Neuronal stem cell (in vitro differentiated cells): ENCODE data around the gene CA5A.
"Not testable (repeated sequence)": the region's sequence is repeated elsewhere in the genome, so short reads cannot be mapped to it uniquely, and the experiment has no call there.

Experiments used
- DNase-seq: peaks from one replicate; pipeline ENCODE4 v3.0.0-alpha.2; 2013; ENCODE audit warnings: low spot score
- H2AFZ ChIP-seq: one replicate; pipeline ENCODE4 v1.6.1; 2013; ENCODE audit warnings: mild to moderate bottlenecking, low read length, inconsistent platforms
- H2AK5ac ChIP-seq: 2 replicates; pipeline ENCODE4 v1.6.1; 2013; ENCODE audit warnings: low read depth, mild to moderate bottlenecking, inconsistent platforms, low read length, moderate library complexity, mixed read lengths
- H2BK120ac ChIP-seq: 2 replicates; pipeline ENCODE4 v1.6.1; 2013; ENCODE audit warnings: low read depth, mild to moderate bottlenecking, inconsistent platforms, low read length, moderate library complexity, mixed read lengths
- H2BK12ac ChIP-seq: one replicate; pipeline ENCODE4 v1.6.1; 2013; ENCODE audit warnings: low read length, inconsistent platforms
- H2BK15ac ChIP-seq: 2 replicates; pipeline ENCODE4 v1.6.1; 2013; ENCODE audit warnings: mild to moderate bottlenecking, low read length, inconsistent platforms, mixed read lengths
- H2BK5ac ChIP-seq: one replicate; pipeline ENCODE4 v1.6.1; 2013; ENCODE audit warnings: inconsistent platforms, mild to moderate bottlenecking, low read length, moderate library complexity
- H3K14ac ChIP-seq: one replicate; pipeline ENCODE4 v1.6.1; 2013; ENCODE audit warnings: low read length, inconsistent platforms
- H3K18ac ChIP-seq: 2 replicates; pipeline ENCODE4 v1.6.1; 2013; ENCODE audit warnings: low read length, inconsistent platforms
- H3K23ac ChIP-seq: 2 replicates; pipeline ENCODE4 v1.6.1; 2013; ENCODE audit warnings: low read depth, mild to moderate bottlenecking, mixed read lengths, low read length, inconsistent platforms; ENCODE audit not compliant: poor library complexity
- H3K27ac ChIP-seq: replicated peaks from 3 replicates; pipeline ENCODE4 v1.5.1; 2013; ENCODE audit warnings: low read length, inconsistent platforms
- H3K27me3 ChIP-seq, 3 experiments: 2 replicates each; pipeline ENCODE4 v1.6.1; 2013; ENCODE audit warnings: low read length in 3 of 3, mild to moderate bottlenecking in 2 of 3, inconsistent platforms in 1 of 3, low read depth in 1 of 3, mixed read lengths in 1 of 3, moderate library complexity in 1 of 3; ENCODE audit not compliant: control insufficient read depth in 3 of 3, insufficient read depth in 3 of 3
- H3K36me3 ChIP-seq, 2 donors: replicated peaks in 1 of 2; 2 replicates each; pipeline ENCODE4 v1.6.1; 2013; ENCODE audit warnings: low read length in 2 of 2; ENCODE audit not compliant: control insufficient read depth in 2 of 2, insufficient read depth in 2 of 2
- H3K4ac ChIP-seq: 2 replicates; pipeline ENCODE4 v1.6.1; 2013; ENCODE audit warnings: inconsistent platforms, mild to moderate bottlenecking, low read length, moderate library complexity
- H3K4me1 ChIP-seq, 2 donors: 1 replicate in 1 of 2; 2 replicates in 1 of 2; pipeline ENCODE4 v1.6.1; 2013; ENCODE audit warnings: low read length in 2 of 2, low read depth in 1 of 2; ENCODE audit not compliant: control insufficient read depth in 2 of 2, insufficient read depth in 1 of 2
- H3K4me2 ChIP-seq: one replicate; pipeline ENCODE4 v1.6.1; 2013; ENCODE audit warnings: mild to moderate bottlenecking, low read length, inconsistent platforms; ENCODE audit not compliant: insufficient read depth, poor library complexity, severe bottlenecking
- H3K4me3 ChIP-seq, 2 donors: 2 replicates each; pipeline ENCODE4 v1.5.1; 2013; ENCODE audit warnings: low read length in 2 of 2, mild to moderate bottlenecking in 2 of 2, inconsistent platforms in 1 of 2, moderate library complexity in 1 of 2
- H3K79me1 ChIP-seq: one replicate; pipeline ENCODE4 v1.6.1; 2013; ENCODE audit warnings: low read depth, mild to moderate bottlenecking, inconsistent platforms, low read length, moderate library complexity
- H3K9ac ChIP-seq: one replicate; pipeline ENCODE4 v1.6.1; 2013; ENCODE audit warnings: mild to moderate bottlenecking, low read depth, low read length, inconsistent platforms; ENCODE audit not compliant: poor library complexity
- H3K9me3 ChIP-seq, 2 donors: replicated peaks in 1 of 2; 2 replicates each; pipeline versions ENCODE3 to v1.6.1; 2013; ENCODE audit warnings: low read length in 2 of 2, mild to moderate bottlenecking in 2 of 2, inconsistent platforms in 1 of 2, low read depth in 1 of 2, mixed read lengths in 1 of 2, moderate library complexity in 1 of 2; ENCODE audit not compliant: control insufficient read depth in 2 of 2, insufficient read depth in 1 of 2
- H4K8ac ChIP-seq: one replicate; pipeline ENCODE4 v1.6.1; 2013; ENCODE audit warnings: low read depth, mild to moderate bottlenecking, inconsistent platforms, low read length, moderate library complexity
- H4K91ac ChIP-seq: one replicate; pipeline ENCODE4 v1.6.1; 2013; ENCODE audit warnings: low read length, low read depth, mild to moderate bottlenecking, inconsistent platforms; ENCODE audit not compliant: poor library complexity
- WGBS, 2 donors: extraction: QIAGEN DNeasy Blood & Tissue Kit; methylation state at CpG; one replicate each; pipeline ENCODE4 v1.1.7; 2013; ENCODE audit warnings: missing lambda C conversion rate in 2 of 2, mixed read lengths in 1 of 2; ENCODE audit not compliant: insufficient read length in 2 of 2, insufficient replicate concordance in 1 of 2; ENCODE audit errors: extremely low coverage in 2 of 2; 5-methylcytosine and 5-hydroxymethylcytosine counted together

Gene CA5A

DNA sequence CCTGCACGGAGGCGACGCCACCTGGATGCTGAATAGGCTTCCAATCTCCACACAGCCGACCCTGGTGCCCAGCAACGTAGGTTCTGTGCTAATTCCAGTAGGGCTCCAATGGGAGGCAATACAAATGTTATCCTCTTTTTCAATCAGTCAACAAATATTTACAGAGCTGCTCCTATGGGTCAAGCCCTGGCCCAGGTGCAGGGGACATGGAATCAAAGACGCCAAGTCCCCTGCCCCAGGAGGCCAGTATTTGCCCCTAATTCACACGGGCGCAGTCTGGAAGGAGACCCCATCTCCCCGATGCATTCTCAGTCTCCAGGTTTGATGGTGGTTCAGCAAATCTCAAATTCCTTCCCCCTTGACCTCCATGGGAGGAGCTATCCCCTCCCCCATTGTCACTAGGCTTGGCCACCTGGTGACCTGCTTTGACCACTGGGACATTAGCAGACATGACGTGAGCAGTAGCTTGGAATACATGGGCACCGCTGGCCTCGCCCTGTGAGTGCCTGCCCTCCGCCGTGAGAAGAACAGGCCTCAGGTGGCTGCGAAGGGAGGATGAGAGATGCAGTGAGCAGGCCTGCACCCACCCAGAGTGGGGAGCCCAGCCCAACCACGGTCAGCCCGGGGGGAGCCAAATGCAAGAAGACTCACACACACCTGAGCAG is 3.7 kb downstream of the CA5A start:
- not testable (repeated sequence) for H3K27me3 ChIP-seq, H3K36me3 ChIP-seq, H2AFZ ChIP-seq, H2BK15ac ChIP-seq, H3K9ac ChIP-seq, H3K4me1 ChIP-seq, H3K9me3 ChIP-seq, H2BK120ac ChIP-seq, H3K27ac ChIP-seq, H3K4me2 ChIP-seq, H2BK12ac ChIP-seq, H4K91ac ChIP-seq, H4K8ac ChIP-seq, H2AK5ac ChIP-seq, H2BK5ac ChIP-seq, H3K4me3 ChIP-seq, H3K4ac ChIP-seq, DNase-seq, H3K79me1 ChIP-seq, H3K23ac ChIP-seq, H3K14ac ChIP-seq
- WGBS, 2 donors, result no CpG with 5 or more reads among the region's 17 CpGs
- peak overlapping the region; percentile 15 for H3K18ac ChIP-seq

DNA sequence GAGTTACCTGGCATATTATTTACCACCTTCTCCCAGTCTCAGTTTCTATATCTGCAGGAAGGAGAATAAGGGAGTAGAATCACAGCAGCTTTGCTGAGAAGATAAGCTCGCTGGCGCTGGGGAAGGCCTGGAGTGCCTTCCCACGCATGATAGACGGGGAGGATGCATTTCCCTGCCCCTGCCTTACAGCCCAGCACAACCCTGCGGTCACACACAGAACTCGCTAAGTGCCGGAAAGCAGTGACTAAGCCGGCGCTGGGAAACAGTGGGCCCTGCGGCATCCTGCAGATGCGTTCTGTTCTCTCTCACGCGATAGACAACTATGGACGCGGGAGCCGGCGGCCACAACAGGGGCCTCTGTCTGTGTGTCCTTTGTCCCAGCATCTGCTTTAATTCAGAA is 4.8 kb downstream of the CA5A start:
- H3K4me3 ChIP-seq, result no peak overlapping the region
- no peak overlapping the region for H3K4me2 ChIP-seq
- no peaks in the 10 kb centered on the region for H3K36me3 ChIP-seq
- H3K23ac ChIP-seq, result no peak overlapping the region
- H3K14ac ChIP-seq, result no peak overlapping the region
- H2BK12ac ChIP-seq, result no peak overlapping the region
- H3K9ac ChIP-seq, result no peak overlapping the region
- H3K79me1 ChIP-seq, result no peaks in the 10 kb centered on the region
- H3K27me3 ChIP-seq, result peaks cover 0 to under 1% (median 0%) of the 10 kb centered on the region in 3 experiments
- H3K9me3 ChIP-seq, result no peaks in the 10 kb centered on the region
- H3K4me1 ChIP-seq, result peaks cover 1 to 7% of the 10 kb centered on the region in 2 donors
- H2BK120ac ChIP-seq, result no peak overlapping the region
- no peak overlapping the region for H3K4ac ChIP-seq
- H2BK5ac ChIP-seq, result no peak overlapping the region
- DNase-seq, result no peak
- no peak overlapping the region for H2BK15ac ChIP-seq
- H3K27ac ChIP-seq, result no peak overlapping the region
- H2AFZ ChIP-seq, result peak overlapping the region; percentile 83
- H3K18ac ChIP-seq, result no peak overlapping the region
- H2AK5ac ChIP-seq, result no peak overlapping the region
- WGBS, 2 donors, result no CpG with 5 or more reads among the region's 17 CpGs
- H4K91ac ChIP-seq, result no peak overlapping the region
- no peak overlapping the region for H4K8ac ChIP-seq

DNA sequence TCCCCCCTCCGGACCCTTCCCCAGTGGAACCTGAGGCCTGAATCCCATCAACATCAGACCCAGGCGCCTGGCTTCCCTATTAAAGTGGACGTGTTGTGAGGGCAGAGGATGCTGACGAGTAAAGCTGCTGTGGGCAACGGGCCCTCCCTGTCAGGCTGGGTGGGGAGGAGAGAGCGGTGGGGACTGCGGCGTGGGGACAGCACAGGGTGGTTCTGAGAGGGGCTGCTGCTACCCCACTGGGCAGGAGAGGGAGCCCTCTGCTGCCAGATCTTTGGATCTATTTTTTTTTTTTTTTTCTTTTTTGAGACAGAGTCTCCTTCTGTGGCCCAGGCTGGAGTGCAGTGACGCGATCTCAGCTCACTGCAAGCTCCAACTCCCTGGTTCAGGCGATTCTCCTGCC is 5.9 kb downstream of the CA5A start:
- H4K8ac ChIP-seq, result no peak overlapping the region
- WGBS, 2 donors, result no CpG with 5 or more reads among the region's 11 CpGs
- H3K23ac ChIP-seq, result no peak overlapping the region

DNA sequence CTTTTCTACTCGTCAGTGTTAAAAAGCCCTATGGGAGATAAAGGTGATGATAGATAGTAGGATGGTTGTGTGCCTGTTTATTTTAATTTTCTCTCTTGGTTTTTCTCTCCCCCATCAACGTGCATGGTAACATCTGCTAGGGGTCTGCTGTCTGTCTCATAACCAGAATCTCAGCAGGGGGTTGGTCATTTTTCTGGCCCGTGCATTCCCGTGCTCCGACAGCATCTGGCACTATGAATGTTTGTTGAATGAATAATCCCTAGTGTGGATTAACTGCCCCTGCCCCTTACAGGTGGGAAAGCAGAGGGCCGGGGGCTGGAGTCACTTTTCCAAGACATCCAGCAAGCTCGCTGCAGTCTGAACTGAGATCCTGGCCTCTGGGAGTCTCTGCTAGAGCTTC is 6.3 kb downstream of the CA5A start:
- H2BK120ac ChIP-seq, result no peak overlapping the region
- no peak overlapping the region for H4K91ac ChIP-seq
- peak overlapping the region; percentile 29 for H2AFZ ChIP-seq
- no peak overlapping the region for H3K4me2 ChIP-seq
- peaks cover 0 to 10% (median 0%) of the 10 kb centered on the region in 3 experiments for H3K27me3 ChIP-seq
- no peak overlapping the region for H3K23ac ChIP-seq
- H3K27ac ChIP-seq, result no peak overlapping the region
- DNase-seq, result no peak
- peak overlapping the region; percentile 47 for H2BK15ac ChIP-seq
- H3K4ac ChIP-seq, result no peak overlapping the region
- no peaks in the 10 kb centered on the region for H3K9me3 ChIP-seq
- H3K9ac ChIP-seq, result no peak overlapping the region
- no peak overlapping the region for H4K8ac ChIP-seq
- H3K18ac ChIP-seq, result no peak overlapping the region
- H3K79me1 ChIP-seq, result no peaks in the 10 kb centered on the region
- WGBS, 2 donors, result no CpG with 5 or more reads among the region's 7 CpGs
- H2AK5ac ChIP-seq, result peak overlapping the region; percentile 70
- H2BK12ac ChIP-seq, result no peak overlapping the region
- peaks cover 1 to 10% of the 10 kb centered on the region in 2 donors for H3K4me1 ChIP-seq
- no peak overlapping the region for H3K14ac ChIP-seq
- H3K36me3 ChIP-seq, result no peaks in the 10 kb centered on the region
- no peak overlapping the region for H2BK5ac ChIP-seq
- H3K4me3 ChIP-seq, result no peak overlapping the region

More for the DNA sequence above, 5.9 kb downstream of the CA5A start:
- peaks cover 1 to 10% of the 10 kb centered on the region in 2 donors for H3K4me1 ChIP-seq
- H2AK5ac ChIP-seq, result peak overlapping the region; percentile 70
- H2BK15ac ChIP-seq, result peak overlapping the region; percentile 47
- H3K4me3 ChIP-seq, result no peak overlapping the region
- H2BK12ac ChIP-seq, result no peak overlapping the region
- H3K4ac ChIP-seq, result no peak overlapping the region
- no peak overlapping the region for H3K9ac ChIP-seq
- H3K27me3 ChIP-seq, result peaks cover 0 to 5% (median 0%) of the 10 kb centered on the region in 3 experiments
- H2AFZ ChIP-seq, result peak overlapping the region; percentile 29
- no peaks in the 10 kb centered on the region for H3K9me3 ChIP-seq
- H4K91ac ChIP-seq, result no peak overlapping the region
- no peak for DNase-seq
- no peaks in the 10 kb centered on the region for H3K79me1 ChIP-seq
- H3K18ac ChIP-seq, result no peak overlapping the region
- H2BK5ac ChIP-seq, result no peak overlapping the region
- no peak overlapping the region for H3K4me2 ChIP-seq
- H3K14ac ChIP-seq, result no peak overlapping the region
- no peak overlapping the region for H2BK120ac ChIP-seq
- H3K27ac ChIP-seq, result no peak overlapping the region
- H3K36me3 ChIP-seq, result no peaks in the 10 kb centered on the region
